ENCODE data around the gene NDUFB2.
"Not testable (repeated sequence)": the region's sequence is repeated elsewhere in the genome, so short reads cannot be mapped to it uniquely, and the experiment has no call there.

NDUFB2 gene

DNA sequence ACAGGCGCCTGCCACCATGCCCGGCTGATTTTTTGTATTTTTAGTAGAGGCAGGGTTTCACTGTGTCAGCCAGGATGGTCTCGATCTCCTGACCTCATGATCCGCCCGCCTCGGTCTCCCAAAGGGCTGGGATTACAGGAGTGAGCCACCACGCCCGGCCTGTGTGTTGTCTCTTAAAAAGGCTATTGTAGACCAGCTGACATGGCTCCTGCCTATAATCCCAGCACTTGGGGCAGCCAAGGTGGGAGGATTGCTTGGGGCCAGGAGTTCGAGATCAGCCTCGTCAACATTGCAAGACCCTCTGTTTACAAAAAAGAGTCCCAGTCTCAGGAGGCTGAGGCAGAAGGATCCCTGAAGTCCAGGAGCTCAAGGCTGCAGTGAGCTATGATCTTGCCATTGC, 2.7 kb upstream of the NDUFB2 start:
- not testable (repeated sequence) for DNase-seq

DNA sequence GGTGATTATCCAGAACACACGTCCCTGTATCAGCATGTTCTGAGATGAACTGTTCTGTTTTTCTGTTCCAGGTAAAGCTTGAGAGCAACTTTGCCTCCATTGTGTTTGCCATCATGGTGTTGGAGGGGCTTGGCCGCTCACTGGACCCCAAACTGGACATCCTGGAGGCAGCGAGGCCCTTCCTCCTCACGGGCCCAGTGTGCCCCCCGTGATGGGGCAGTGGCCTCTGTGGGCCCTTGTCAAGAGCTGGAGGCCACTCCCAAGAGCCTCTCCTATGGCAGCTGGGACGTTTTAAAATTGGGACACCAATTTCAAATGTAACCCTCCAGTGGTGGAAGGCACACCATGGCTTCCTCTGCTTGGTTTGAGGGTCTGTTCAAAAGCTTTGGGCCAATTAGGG, 1.9 kb upstream of the NDUFB2 start:
- DNase-seq: no peak

DNA sequence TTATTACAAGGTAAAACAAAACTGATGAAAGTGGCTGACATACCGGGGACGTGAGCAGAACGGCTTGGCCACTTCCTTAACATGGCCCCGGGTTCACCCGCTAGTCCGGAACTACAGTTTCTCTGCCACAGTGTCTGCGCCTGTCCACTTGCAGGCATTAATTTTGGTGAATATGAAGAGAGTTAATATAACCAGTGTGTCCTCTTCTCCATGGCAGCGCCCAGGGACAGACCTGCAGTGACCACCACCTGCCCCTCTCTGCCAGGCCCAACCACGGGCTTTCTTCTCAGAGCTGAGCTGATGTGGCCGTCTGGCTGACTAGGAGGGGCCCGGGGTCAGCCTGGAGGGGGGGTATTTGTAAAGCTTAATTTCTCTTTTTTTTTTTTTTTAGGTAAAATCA, 1.1 kb upstream of the NDUFB2 start:
- no peak for DNase-seq

DNA sequence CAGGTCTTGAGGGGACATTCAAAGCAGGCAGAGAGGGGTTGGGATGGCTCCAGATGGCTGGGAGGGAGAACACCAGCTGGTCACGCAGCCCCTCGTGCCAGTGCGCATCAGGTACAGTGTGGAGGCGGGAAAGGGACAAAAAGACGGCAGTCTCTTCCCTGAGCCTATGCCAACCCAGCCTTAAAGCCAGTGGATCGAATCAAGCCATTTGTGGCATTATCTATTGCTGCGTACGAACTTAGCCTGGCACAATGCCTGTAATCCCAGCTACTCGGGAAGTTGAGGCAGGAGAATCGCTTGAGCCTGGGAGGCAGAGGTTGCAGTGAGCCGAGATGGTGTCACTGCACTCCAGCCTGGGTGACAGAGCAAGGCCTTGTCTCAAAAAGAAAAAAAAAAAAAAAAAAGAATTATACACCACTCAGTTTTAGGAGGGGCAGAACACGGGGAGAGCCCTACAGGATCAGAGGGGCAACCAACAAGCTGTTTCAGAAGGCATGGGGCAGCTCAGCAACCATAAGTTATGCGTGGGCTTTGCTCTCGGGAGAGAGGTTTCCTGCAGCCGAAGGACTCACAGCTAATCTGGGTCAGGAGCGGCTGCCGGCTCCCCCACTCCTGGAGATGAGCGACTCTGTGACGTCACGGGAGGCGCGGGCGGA, 356 bp upstream of the NDUFB2 start:
- peak; percentile 94 for DNase-seq

DNA sequence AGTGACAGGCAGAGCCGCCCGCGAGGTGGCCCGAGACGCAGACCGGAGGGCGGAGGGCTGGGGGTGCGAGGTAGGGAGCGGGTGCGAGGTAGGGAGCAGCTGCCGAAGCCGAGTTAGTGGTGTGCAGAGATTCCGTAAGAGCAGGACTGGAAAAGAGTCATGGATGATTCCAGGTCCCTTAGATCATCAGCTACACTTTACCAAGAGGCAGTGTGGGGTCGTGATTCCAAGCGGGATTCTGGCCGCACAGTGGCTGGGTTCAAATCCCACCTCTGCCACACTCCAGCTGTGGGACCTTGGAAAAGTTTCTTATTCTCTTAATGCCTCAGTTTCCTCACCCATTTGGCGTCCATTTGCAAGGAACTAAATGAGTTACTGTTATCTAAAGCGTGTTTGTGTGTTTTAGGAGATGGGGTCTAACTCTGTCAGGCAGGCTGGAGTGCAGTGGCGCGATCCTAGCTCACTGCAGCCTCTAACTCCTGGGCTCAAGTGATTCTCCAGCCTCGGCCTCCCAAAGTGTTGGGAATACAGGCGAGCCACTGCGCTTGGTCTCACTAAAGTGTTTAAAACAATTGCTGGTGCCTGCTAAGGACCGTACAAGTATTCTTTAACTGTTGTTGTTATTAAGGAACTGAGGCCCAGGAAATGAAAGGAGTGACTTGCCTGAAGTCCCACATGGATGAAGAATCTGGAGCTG, 1.1 kb downstream of the NDUFB2 start:
- no peak for DNase-seq

DNA sequence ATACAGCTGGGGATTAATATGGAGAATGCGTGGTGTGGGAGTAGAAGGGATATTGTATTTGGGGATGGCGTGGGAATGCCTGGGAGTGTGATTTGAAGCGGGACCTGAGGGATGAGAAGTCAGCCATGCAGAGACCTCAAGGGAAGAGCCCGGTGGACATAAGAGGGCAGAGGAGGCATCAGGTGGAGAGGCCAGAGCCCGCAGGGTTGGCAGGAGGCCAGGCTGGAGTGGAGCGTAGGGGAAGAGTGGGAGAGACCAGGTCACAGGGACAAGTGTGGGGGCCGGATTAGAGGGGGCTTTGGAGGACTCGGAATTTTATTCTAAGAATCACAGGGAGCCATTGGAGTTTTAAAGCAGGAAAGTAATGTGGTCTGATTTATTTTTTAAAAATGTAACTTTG, 2.0 kb downstream of the NDUFB2 start:
- no peak for DNase-seq

DNA sequence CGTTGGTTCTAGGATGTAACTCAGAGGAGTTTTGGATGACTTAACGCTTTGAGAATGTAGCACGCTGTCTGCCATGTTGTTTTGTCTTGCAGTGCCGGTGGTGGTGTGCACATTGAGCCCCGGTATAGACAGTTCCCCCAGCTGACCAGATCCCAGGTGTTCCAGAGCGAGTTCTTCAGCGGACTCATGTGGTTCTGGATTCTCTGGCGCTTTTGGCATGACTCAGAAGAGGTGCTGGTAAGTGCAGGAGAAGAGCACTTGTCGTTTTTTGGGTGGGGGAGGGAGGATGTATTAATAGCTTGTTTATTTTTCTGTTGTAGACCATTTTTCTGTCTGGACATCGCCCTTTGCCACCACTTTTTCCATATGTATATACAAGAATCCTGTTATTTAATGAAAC, 6.3 kb downstream of the NDUFB2 start:
- no peak for DNase-seq

DNA sequence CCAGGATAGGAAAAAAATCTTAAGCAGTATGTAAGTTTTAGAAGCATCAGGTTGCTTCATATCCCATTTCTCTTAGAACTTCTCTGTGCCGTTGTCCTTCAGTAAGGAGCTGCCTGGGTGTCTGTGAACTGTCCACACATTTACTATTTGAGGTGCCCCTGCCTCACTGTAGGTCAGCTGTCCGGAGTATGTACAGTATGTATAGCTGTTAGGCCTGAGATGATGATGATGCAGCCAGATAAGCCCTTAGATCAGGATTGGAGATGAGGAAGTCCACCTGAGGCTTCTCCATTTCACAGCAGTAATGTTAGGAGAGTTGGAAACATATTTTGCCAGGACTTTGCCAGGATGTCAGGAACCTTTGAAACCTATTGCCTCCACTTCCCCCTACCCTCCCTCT, 7.7 kb downstream of the NDUFB2 start:
- DNase-seq: no peak

DNA sequence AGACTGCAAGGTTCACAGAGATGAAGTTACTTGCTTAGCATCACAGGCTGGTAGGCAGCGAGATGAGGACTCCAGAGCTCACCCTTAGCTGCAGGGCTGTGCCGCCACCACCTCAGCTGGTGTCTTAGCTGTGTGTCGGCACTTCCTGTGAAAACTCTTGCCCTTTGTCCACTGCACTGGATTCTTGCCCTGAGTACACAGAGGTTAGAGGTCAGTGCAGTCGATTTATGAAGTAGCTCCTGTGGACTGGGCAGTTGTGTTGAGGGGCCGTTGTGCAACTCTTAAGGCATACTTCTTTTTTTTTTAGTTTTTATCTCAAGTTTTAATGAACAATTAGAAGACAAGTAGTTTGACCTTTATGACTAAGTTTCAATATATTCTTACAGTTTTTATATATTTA, 10.6 kb downstream of the NDUFB2 start:
- no peak for DNase-seq

DNA sequence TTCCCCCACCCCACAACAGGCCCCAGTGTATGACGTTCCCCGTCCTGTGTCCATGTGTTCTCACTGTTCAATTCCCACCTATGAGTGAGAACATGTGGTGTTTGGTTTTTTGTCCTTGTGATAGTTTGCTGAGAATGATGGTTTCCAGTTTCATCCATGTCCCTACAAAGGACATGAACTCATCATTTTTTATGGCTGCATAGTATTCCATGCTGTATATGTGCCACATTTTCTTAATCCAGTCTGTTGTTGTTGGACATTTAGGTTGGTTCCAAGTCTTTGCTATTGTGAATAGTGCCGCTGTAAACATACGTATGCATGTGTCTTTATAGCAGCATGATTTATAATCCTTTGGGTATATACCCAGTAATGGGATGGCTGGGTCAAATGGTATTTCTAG, 12.3 kb downstream of the NDUFB2 start:
- not testable (repeated sequence) for DNase-seq

DNA sequence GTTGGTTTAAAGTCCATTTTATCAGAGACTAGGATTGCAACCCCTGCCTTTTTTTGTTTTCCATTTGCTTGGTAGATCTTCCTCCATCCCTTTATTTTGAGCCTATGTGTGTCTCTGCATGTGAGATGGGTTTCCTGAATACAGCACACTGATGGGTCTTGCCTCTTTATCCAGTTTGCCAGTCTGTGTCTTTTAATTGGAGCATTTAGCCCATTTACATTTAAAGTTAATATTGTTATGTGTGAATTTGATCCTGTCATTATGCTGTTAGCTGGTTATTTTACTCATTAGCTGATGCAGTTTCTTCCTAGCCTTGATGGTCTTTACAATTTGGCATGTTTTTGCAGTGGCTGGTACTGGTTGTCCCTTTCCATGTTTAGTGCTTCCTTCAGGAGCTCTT, 15.9 kb downstream of the NDUFB2 start:
- DNase-seq: not testable (repeated sequence)

DNA sequence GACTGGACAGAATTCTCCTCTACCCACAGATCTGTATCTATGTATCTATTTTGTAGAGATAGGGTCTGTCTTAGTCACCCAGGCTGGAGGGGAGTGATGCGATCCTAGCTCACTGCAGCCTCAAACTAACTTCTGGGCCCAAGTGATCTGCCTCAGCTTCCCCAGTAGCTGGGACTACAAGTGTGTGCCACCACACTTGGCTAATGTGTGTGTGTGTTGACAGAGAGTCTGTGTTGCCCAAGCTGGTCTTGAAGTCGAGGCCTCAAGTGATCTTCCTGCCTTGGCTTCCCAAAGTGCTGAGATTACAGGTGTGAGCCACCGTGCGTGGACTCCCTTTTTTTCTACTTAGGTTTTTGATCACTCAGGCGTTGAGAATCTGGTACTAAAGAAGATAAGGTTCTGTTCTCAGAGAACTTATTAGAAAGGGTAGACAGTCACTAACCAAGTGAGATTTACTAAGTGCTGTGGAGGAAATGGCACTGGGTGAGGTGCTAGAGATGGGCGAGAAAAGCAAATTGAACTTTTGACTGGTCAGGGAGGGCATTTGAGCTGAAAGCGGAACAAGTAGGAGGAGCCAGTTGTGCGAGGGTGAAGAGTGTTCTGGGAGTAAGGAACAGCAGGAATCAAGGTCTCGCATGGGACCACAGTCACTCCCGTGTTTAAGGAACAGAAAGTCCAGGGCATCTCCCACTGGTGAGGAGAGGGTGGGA, 18.0 kb downstream of the NDUFB2 start:
- DNase-seq: no peak

DNA sequence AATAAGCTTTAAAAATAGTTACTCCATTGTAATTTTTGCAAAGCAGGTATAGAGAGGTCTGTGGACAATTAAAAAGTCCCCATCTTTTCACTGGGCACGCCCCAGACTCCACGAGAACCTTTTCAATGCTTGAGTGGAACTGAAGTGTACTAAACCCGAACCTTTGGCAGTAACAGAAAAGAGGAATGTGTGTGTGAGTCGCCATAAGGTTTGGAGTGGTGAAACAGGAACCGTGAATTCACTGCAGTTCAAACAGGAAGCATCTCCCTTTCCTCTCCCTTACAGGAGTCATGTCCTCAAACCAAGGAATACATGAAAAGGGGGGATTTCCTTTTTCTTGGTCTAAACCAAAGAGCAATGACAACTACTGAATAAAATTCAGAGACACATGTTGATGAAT, 23.2 kb downstream of the NDUFB2 start:
- peak; percentile 9 for DNase-seq

DNA sequence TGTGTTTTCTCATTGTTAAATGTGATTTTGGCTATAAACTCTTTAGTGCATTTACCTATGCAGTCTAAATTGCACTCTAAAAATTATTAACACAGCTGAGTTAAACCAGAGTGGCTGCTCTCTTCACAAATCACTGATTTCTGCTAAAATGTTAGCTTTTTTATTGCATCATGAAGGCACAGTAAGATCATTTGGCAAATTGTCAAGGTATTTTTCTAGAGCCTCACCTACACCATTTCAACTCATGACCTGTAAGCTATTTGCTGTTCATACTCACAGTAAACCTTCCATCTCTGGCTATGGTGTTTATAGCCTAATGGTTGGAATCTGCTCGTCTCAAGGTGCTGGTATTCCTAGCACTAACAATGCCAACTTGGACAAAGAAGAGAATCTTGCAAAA, 25.7 kb downstream of the NDUFB2 start:
- DNase-seq: no peak

DNA sequence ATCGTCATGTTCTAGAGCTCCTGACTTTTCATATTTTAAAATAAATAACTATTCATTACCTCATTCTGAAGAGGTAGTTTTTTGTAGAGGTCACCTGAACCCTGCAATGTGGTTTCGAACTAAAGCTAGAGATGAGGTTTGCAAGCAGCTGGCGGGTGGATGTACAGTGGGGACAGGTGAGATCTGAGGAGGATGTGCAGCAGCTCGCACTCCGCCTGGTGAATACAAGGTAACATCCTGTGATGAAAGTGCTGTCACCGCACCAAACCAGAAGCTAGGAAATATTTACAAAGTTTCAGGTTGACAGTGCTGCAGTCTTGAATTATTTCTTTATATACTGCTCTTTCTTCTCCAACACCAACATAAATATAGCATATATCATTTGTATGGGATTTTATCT, 26.5 kb downstream of the NDUFB2 start:
- DNase-seq: no peak

DNA sequence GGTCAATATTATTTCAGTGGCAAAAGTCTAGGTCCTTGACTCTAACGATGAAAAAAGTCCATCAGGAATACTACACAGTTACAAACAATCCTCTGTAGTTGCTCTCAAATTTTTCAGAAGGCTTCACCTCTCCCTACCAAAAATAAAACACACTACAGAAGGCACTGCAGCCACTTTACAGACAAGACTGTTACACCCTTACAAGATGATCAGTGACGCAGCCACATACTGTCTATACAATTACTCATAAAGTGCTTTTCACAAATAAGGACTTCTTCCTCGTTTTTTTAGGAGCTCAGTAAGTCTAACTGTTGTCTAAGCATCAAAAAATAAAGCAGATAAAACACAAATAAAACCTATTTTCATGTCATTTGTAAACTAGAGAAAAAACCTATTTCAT, 27.1 kb downstream of the NDUFB2 start:
- DNase-seq: no peak

DNA sequence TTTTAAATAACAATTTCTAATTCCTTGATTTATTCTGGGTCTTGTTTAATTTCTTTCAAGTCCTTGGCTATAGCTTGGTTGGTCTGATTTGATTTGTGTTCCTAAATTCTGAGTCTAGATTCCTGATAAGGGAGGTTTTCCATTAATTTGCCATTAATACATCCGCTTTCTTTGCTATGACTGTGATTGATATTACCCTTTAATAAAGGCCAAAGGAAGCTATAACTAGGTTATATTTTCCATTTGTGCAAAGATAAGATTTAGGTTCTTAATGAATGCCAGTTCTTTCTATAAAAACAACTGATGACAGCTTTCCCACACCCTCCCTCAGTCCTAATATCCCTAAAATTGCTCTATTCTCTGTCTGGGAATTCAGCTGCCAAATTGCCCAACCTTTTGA, 28.2 kb downstream of the NDUFB2 start:
- DNase-seq: no peak

DNA sequence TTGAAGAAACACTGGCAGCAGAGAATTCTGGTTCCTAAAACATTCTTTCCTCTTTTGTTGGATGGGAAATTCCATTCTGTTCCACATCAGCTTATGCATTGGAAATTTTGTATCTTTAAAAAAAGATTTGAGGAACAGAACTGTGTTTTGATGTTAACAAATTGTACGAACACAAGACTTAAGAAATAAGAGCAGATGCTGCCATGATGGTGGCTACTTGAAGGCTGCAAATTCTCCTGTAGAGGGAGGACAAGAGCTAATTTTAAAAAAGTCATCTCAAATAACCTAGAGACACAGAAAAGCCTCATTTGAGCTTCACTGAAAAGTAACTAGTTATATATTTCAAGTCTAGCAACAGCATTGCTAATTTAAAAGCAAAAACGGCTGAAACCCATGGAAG, 29.8 kb downstream of the NDUFB2 start:
- DNase-seq: peak; percentile 44

DNA sequence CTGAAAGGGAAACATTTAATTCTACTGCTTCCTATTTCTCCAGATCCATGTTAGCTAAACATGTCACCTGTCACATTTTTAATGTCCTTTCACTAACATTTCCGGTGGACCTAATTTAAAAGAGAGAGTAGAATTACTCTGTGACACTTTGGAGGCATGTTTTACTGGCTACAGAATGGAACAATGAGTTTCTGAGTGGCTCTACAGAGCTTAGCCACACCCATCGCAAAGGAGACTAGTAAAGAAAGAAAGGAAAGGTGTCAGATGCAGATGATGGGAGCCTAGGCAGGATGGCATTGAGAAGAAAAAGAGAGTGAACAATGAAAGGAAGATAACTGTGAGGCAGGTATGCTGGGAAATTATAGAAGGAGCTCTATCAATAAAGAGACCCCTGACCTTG, 35.9 kb downstream of the NDUFB2 start:
- DNase-seq: no peak

DNA sequence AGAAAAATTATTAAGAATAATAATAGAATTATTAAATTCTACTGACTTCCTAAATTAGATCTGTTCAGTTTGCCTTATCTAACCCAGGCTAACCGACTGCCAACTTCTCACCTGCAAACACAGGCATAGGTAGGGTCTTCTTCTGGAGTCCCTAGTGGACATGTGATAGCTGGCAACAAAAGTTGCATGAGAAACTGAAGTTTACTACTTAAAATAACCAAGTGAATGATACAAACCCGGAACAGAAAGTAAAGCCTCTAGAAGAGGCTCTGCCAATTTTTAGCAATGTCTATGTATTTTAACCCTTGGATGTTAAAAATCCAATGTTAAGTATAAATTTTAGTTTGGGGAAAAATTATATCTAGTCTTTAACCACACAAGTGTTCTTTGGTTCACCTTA, 37.6 kb downstream of the NDUFB2 start:
- DNase-seq: no peak

DNA sequence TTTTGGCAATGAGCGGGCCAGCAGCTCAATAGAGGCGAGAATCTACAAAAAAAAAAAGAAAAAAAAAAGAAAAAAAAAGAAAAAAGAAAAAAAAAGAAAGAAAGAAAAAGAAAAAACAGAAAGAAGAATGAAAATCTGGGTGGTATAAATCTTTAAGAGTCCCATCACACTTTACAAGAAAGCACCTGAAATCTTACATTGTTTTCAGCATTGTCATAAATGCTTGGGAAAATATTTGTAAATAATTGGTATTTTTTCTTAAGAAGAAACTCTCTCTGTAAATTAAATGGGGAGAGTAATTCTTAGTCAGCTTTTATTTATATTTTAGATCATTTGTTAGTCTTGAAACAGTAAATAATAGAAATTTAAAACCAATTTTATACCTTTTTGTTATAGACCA, 38.2 kb downstream of the NDUFB2 start:
- no peak for DNase-seq

DNA sequence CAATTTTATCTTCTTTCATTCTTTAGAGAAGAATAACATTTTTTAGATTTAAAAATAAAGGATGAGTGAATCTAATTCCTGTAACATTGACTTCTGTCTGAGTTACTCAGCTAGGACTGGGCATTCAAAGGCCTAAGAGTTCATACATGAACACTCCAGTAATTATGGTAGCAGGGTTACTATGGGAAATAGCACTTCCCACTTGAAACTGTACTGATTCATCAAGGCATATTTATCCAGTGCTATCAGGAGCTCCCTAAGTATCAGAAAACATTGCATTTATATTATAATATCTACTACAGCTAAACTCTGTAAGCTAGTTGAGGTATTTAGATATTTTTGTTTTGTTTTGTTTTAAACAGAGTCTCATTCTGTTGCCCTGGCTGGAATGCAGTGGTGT, 41.8 kb downstream of the NDUFB2 start:
- no peak for DNase-seq

DNA sequence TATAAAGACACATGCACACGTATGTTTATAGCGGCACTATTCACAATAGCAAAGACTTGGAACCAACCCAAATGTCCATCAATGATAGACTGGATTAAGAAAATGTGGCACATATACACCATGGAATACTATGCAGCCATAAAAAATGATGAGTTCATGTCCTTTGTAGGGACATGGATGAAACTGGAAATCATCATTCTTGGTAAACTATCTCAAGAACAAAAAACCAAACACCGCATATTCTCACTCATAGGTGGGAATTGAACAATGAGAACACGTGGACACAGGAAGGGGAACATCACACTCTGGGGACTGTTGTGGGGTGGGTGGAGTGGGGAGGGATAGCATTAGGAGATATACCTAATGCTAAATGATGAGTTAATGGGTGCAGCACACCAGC, 46.7 kb downstream of the NDUFB2 start:
- DNase-seq: not testable (repeated sequence)

DNA sequence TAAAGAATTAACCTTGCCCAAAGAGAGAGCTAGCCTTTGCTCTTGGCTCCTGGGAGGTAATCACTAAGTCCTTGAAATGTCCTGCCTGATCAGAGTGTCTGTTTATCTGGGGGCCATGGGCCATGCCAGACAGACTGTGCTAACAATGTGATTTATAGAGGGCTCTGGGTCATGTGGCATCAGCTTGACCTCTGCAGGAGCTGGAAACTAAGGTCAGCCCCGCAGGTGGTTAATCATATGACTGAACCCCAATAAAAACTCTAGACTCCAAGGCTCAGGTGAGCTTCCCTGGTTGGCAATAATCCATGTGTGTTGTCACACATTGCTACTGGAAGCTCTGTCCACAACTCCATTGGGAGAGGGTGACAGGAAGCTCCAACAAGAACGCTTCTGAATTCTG, 47.5 kb downstream of the NDUFB2 start:
- DNase-seq: no peak
